Thyroid gland (tissue), 4 donors: ENCODE results near the gene SDC3.

Experiments used
- CTCF ChIP-seq, 6 experiments: fragments of 200-600 bp in 3 of 6; fragments of 450-650 bp in 3 of 6; sonication (generic) in 3 of 6; IDR thresholded peaks; one replicate each; pipeline ENCODE4 v1.5.1; 2016 to 2019; ENCODE audit warnings: antibody characterized with exemption in 6 of 6, mild to moderate bottlenecking in 2 of 6, inconsistent platforms in 1 of 6, moderate library complexity in 1 of 6
- POLR2A ChIP-seq, 2 donors: fragments of 450-650 bp; IDR thresholded peaks; one replicate each; pipeline ENCODE4 v1.6.1; 2017; ENCODE audit warnings: antibody characterized with exemption in 2 of 2, mild to moderate bottlenecking in 2 of 2, moderate library complexity in 1 of 2

GRCh38 chr1:30881319-30882181, 27.0 kb downstream of the SDC3 start:
- TF ChIP-seq CTCF (IDR thresholded peaks at IDR 0.05) (no peak), POLR2A (IDR thresholded peaks at IDR 0.05) (no peak)
